Left colon (tissue), 2 donors: ENCODE results near the gene CLDN24. TPM values are rescaled to one million over a fixed set of nuclear protein-coding genes. Genes with fewer than 3 reads are reported as not detected.
A peak's percentile ranks its signal among the peaks of the same experiment; 100 is the strongest.

ENCODE experiments used
- ATAC-seq: fragments of 200-7000 bp; cut with Tn5 transposase; one replicate; pipeline ENCODE4 v1.9.1; 2020; ENCODE audit warnings: mild to moderate bottlenecking, moderate library complexity
- DNase-seq, 2 donors: peaks; one replicate each; pipeline ENCODE4 v3.0.0-alpha.2; 2020
- intact Hi-C, 2 donors: fragments of 100-400 bp; cut with DNase I in 1 of 2; cut with micrococcal nuclease in 1 of 2; formaldehyde crosslinking; loops; one replicate each; pipeline versions ENCODE4 v1.11.2 to v1.14.0; 2022; cut with DNase I, micrococcal nuclease
- long read RNA-seq: library from polyadenylated mRNA; unstranded; transcript quantifications from one replicate; pipeline ENCODE4 v2.0.0, GENCODE V29; 2021
- total RNA-seq, 2 donors: library from RNA; stranded (reverse); fragmentation: NEBNext Ultra II Directional; extraction: Animal tissue kit (Norgen Biotek cat#: 25700); gene quantifications; one replicate each; pipeline ENCODE4 v1.2.1, GENCODE V29; 2021
- donor health status: DM: no; HTN: no; CAD: no.
- donor health status: DM: yes; HTN: yes; CAD: no.

The CLDN24 gene
- not detected for total RNA-seq
- long read RNA-seq, result 0 reads

DNA sequence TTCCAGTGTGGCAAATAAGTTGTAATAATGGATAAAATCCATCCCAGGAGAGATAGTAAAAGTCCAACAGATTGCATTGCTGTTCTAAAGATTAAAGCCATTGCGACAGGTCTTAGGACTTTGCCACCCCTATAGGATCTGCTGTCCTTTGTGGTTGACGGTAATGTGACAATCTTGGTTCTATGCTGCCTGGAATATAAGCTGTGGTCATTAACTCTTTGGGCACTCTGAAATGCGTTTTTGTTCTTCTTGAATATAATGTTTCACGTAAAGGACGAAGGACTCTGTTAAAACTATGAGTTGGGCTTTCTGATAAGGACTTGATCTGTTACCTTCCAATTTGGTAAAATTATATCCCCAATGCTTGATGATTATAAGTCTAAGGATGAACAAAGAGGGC is at the start of gene CLDN24:
Gene CLDN24, minus strand, starts transcription at position 101 of the 400 bp plus-strand sequence. Its CDS starts 0 bp downstream, at position 101.
- DNase-seq (no peak), ATAC-seq (no peak)
- intact Hi-C loops, result no loop called here

GRCh38 chr4:183370786-183371185 is 48.6 kb upstream of the CLDN24 start:
- intact Hi-C loops, result no loop called here
- DNase-seq (no peak), ATAC-seq (peak; percentile 40)

- intact Hi-C loops, result no loop called here
- DNase-seq, result no peak
These were observed 46.8 kb upstream of the CLDN24 start for GRCh38 chr4:183369073-183369472.

GRCh38 chr4:183366206-183366835 is 44.1 kb upstream of the CLDN24 start:
- intact Hi-C loops, result no loop called here
- ATAC-seq, result no peak

More at GRCh38 chr4:183369073-183369472, 46.8 kb upstream of the CLDN24 start:
- ATAC-seq, result no peak

DNA sequence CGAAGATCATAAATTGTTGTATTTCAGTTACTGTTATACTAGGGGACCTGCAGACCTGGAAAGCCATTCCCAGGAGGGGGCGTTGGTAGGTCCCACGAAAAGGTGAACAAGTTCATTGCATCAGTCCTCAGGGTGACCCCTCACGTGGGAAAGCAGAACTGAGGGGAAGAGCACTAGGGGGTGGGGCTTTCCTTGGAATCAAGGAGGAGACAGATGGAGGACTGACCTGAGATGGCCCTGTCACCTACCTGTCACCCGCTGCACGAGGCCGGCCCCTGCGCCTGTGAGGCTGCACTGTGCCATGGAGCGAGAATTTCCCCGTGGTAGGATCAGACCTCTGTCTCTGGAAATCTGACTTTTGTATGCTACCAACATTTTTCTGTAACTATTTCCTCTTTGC is 41.8 kb upstream of the CLDN24 start:
- ATAC-seq, result no peak
- intact Hi-C loops, result no loop called here
- no peak for DNase-seq

More at GRCh38 chr4:183366206-183366835, 44.1 kb upstream of the CLDN24 start:
- no peak for DNase-seq

DNA sequence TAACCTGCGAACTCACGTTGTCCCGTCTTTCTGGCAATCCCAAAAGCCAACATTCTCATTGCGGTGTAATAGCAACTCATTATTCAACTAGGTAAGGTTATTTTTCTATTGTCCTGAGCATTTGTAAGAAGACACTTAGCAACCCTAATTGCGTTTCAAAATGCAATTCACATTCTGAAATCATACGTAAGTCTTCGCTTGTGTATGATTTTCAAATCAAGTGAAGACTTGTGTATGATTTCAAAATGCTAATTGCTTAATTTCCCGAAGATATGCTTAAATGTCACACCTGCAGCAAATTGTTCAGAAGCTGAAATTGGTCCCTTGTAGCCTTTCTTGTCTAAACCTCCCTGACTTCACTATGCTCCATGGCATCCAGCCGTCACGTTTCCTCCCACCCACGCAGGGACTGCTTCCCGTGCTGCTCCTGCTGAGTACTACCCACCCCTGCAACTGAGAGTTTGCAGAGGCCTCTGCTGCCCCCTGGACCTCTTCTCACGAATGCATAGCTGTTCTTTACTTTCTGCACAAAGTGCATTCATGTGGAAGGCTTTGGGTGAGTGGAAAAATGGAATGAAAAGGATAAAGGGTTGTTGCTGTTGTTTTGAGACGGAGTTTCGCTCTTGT is 40.8 kb upstream of the CLDN24 start:
- DNase-seq (no peak), ATAC-seq (no peak)
- intact Hi-C loops, result no loop called here

- intact Hi-C loops, result no loop called here
- ATAC-seq, result no peak
- DNase-seq, result no peak
These were observed 39.8 kb upstream of the CLDN24 start for GRCh38 chr4:183362036-183362435.

DNA sequence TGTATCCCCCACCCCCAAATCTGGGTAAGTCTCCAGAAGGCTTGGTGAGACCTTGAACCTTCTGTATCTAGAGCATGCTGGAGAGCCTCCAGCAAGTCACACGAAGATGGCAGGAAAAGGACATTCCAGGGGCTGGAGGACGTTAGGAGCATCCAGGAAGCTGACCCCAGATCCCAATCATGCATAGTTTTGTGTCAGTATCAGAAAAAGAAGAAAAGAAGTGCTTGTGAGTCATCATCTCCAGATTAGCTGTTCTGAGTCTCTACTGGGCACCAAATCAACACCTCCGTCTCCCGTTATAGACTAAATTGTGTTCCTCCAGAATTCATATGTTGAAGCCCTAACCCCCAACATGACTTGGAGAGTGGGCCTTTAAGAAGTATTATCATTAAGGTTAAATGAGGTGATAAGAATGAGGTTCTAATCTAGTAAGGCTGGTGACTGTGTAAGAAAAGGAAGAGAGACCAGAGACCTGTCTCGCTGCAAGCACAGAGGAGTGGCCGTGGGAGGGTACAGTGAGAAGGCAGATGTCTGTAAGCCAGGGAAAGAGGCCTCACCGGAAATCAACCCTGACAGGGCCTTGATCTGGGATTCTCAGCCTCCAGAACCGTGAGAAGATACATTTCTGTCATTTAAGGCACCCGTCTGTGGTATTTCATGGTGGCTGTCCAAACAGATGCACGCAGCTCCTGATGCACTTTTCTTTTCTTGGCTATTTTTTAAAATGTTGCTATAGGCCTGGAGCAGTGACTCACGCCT is 38.1 kb upstream of the CLDN24 start:
- intact Hi-C loops, result no loop called here
- DNase-seq (no peak), ATAC-seq (no peak)

DNA sequence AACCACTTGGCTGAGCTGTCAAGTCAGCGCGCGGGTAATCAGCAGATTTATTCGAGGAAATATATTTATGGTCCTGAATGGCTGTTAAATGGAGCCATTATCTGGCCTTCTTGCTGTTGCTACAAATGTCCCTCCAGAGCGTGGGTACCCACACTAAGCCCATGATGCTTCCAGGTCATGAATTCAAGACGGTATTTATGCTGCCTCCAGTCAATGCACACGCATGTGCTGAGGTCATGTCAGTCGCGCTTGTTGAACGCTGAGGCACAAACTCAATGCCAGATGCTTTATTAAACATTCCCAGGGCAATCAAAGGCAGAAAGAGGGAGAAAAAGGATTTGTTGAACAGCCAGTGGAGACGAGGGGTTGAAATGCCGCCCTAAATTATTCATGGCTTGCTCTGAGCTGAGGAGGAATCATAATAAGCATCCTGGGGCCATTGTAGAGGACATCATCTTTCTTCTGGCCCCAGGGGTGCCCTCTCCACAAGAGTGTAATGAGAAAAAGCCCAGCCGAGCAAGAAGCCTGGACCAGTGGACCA is 36.1 kb upstream of the CLDN24 start:
- intact Hi-C loops, result no loop called here
- DNase-seq (no peak), ATAC-seq (no peak)

GRCh38 chr4:183356931-183357675 is 34.9 kb upstream of the CLDN24 start:
- no peak for ATAC-seq
- no peak for DNase-seq
- intact Hi-C loops, result no loop called here

GRCh38 chr4:183356173-183356830 is 34.1 kb upstream of the CLDN24 start:
- no peak for DNase-seq
- intact Hi-C loops, result no loop called here
- no peak for ATAC-seq

DNA sequence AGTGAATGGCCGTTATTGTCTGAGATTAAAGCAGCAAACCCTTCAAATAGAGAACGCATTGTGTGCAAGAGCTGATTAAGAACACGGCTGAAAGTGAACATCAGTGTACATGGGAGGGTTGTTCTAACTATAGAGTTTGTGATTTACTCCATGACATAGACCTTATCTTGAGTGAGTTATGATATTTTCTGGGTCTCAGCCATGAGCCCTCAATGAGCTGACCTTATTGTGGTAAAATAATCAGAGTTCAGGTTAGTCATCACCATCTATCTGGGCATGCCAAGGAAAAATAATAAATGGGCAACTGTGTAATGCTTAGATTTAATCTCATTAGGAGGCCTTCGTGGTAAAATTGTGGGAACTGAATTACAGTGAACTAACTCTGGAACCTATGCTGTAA is 33.2 kb upstream of the CLDN24 start:
- intact Hi-C loops, result no loop called here
- DNase-seq, result no peak
- ATAC-seq, result no peak

DNA sequence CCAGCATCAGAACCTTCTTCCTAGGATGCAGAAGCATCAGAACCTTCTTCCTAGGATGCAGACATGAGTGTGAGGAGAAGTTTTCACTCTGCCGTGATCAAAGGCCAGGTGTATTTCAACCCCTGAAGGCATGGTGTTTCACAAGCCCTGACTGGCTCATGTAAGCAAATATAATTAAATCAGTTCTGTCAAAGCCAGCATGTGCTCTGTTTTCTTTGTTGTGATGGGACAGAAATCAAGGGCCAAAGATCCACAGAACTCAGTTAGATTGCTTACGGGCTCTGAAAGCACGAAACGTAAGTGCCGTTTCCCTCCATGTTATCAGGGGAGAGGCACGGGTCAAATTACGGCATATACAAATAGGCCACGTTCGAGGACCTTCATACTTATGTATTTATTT is 32.0 kb upstream of the CLDN24 start:
- DNase-seq (no peak), ATAC-seq (peak; percentile 21)
- intact Hi-C loops, result no loop called here

GRCh38 chr4:183353557-183353956 is 31.3 kb upstream of the CLDN24 start:
- intact Hi-C loops, result no loop called here
- DNase-seq, result no peak

GRCh38 chr4:183352546-183352945 is 30.3 kb upstream of the CLDN24 start:
- ATAC-seq (no peak), DNase-seq (no peak)
- intact Hi-C loops, result no loop called here

More at GRCh38 chr4:183353557-183353956, 31.3 kb upstream of the CLDN24 start:
- ATAC-seq, result no peak

GRCh38 chr4:183350317-183351071 is 28.3 kb upstream of the CLDN24 start:
- no peak for ATAC-seq
- intact Hi-C loops, result no loop called here
- no peak for DNase-seq

- intact Hi-C loops, result no loop called here
- no peak for DNase-seq
- no peak for ATAC-seq
These were observed 27.4 kb upstream of the CLDN24 start for GRCh38 chr4:183349673-183350072.
